Smooth muscle cell of bladder (primary cell): Measurements from ENCODE around the gene RFXANK. TPM values are rescaled to one million over a fixed set of nuclear protein-coding genes. Genes with fewer than 3 reads are reported as not detected.

Experiments used
- total RNA-seq: library from RNA; depleted of rRNA; stranded (reverse); fragments of >200 nt; gene quantifications from 2 replicates; pipeline ENCODE4 v1.2.3, GENCODE V29; 2014

The RFXANK gene, protein sequence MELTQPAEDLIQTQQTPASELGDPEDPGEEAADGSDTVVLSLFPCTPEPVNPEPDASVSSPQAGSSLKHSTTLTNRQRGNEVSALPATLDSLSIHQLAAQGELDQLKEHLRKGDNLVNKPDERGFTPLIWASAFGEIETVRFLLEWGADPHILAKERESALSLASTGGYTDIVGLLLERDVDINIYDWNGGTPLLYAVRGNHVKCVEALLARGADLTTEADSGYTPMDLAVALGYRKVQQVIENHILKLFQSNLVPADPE
- 56.2 and 64.3 TPM in 2 replicates for total RNA-seq

DNA sequence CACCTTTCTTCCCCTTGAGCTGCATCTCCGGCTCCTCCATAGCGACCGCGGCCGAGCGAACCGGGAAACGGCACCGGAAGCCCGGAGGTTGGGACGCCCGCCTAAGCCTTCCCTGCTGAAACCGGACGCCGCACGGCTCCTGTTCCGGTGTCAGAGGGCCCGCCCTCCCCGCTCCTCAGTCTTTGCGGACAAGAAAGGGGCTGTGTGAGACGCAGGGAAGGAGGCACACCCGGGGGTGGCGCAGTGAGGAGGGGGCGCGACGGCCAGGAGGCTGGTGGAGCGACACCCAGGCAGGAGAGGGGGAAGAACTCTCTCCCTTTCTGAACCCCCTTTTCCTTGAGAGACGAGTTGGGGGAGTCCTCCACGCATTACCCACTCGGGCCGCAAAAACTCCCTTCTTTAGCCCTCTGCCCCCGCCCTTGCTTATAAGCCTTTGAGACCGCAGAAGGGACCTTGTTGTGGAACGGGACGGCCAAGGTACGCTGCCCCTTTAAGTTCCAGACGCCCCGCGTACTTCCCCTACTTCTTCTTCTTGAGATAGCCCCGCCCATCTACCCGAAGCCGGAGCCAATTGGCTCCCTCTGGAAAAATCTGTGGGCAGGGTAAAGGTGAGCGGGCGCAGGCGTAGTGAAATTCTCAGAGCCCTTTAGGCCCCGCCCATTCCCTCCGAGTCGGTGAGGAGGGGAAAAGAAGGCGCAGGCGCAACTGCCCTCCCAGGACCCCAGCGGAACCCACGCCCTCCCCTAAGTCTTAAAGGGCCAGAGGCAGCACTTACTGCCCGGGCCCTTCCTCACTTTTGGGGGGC is at the start of gene RFXANK, which contains the start of gene BORCS8:
RFXANK (plus strand) TSS at position 181 of the 805 bp plus-strand sequence. CDS start 1,689 bp downstream, outside the sequence.
BORCS8 (minus strand) TSS at position 75 of the 805 bp plus-strand sequence; CDS start at position 40, 35 bp downstream.

DNA sequence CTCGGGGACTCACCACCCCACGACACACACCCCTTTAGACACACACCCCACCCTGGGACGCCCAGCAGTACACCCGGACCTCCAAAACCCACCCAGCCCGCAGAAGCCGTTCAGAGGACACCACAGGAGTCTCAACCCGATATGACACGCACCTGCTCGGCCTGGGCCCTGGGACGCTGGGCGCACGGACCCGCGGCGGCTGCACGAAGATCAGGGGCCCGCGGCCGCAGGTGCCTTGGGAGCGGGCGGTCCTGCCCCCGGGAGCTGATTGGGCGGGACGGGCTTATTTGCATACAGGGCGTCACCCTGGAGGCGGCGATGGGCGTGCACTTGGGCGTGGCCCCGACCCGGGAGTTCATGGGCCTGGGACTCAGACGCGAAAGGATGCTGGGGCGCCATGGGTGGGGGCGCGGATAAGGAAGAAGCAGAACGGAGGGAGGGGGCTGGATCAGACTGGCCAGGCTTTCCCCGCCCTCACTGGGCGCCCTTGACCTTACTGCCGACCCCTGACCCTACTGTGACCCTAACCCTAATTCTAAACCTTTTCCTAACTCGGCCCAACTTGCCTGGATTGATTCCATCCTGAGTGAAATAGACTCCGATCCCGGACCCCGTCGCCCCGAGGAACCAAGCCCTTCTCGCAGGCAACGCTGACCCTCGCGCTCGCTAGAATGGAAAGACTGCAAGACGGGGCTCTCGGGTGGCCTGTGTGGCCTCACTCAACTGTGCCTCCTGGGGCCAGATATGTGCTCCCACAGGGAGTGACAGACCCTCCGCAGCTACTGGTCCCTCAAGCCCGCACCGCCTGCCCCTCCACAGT is 21.8 kb upstream of the RFXANK start, which contains the start of gene MEF2B:
MEF2B (minus strand) TSS at position 211 of the 820 bp plus-strand sequence. CDS start 19,528 bp downstream, outside the sequence.

DNA sequence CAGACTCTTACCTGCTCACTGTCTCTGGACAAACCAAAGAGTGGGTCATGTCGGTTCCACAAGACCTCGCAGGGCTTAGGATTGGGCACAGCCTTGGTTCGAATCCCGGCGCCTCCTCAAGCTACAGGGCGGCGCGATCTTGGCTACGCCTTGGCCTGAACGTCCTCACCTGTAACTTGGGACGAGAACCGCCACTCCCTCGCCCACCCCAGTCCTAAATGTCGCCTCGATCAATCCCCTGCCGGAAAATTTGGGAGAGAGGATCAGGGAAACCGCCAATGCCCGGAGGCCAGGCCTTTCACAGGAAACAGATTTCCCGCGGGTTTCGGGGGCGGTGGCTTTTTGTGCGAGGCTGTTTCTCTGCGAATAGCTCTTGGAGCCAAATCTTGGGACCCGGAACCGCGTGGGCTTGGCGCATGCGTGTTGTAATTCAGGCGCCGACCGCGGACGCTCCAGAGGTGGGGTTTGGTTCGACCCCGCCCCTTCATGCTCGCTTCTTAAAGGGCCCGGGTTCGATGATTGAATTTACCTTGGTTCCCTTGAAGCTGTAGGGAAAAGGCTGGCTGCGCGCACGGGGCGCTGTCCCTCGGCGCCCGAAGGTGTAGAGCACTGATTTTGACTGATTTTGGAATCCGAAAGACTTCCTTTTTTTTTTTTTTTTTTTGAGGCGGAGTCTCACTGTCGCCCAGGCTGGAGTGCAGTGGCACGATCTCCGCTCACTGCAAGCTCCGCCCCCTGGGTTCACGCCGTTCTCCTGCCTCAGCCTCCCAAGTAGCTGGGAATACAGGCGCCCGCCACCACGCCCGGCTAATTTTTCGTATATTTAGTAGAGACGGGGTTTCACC is 11.2 kb downstream of the RFXANK start, which contains the start of gene NR2C2AP:
NR2C2AP (minus strand) TSS at position 403 of the 845 bp plus-strand sequence; CDS start at position 49, 354 bp downstream.

DNA sequence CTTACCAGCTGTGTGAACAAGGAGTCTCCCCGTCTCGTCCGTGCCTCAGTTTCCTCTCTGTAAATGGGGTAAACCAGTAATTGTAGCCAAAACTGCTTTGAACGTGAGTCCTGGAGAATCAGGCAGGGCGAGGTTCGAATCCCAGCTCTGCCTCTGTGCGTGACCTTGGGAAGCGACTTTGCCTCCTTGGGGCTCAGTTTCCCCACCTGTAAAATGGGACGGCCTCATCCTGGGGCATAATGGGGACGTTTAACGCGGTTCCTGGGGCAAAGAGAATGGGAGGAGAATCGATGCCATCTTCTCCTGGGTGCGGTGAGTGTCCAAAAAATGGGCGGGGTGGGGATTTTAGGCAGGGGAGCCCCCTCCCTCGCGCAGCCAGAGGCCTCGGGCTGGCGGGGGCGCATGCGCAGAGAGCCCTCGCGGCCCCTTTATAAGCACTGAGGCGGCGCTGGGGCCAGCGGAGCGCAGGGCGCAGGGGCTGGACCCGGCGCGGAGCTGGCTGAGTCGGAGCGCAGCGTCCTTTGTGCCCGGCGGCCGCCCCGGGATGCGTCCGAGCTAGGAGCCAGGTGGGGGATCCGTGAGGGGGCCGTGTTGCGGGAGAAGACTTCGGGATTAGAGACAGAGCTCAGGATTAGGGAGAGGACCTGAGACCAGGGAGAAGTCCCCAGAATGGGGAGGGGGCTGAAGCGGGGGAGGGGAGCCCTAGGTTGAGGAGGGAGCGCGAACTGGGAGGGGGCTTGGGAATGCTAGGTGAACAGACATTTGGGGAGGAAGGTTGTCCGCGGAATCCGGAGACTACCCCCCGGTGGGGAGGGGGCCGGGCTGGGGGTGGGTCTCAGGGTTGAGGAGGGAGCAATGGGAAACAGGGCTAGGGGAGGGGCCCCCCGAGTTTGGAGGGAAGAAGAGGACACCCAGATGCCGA is 19.7 kb downstream of the RFXANK start, which contains the start of gene NCAN:
NCAN (plus strand) TSS at position 460 of the 922 bp plus-strand sequence. CDS start 4,996 bp downstream, outside the sequence.

Other genes starting within 250 kb of the RFXANK start
- gene SUGP2, start 158.7 kb upstream of the RFXANK start, total RNA-seq: 23.3 and 27.3 TPM in 2 replicates
- 25.1 and 27.7 TPM in 2 replicates for gene ARMC6, start 158.7 kb upstream of the RFXANK start, total RNA-seq
- 4.4 and 5.7 TPM in 2 replicates for gene SLC25A42, start 128.3 kb upstream of the RFXANK start, total RNA-seq
- gene TMEM161A, start 53.8 kb upstream of the RFXANK start, total RNA-seq: 28.9 and 31.7 TPM in 2 replicates
- gene MEF2B, start 22.0 kb upstream of the RFXANK start, total RNA-seq: 0.09 and 0.14 TPM in 2 replicates
- 15.5 and 17.5 TPM in 2 replicates for gene BORCS8, start 106 bp upstream of the RFXANK start, total RNA-seq
- gene NR2C2AP, start 11.2 kb downstream of the RFXANK start, total RNA-seq: 3.3 and 4.7 TPM in 2 replicates
- not detected in 2 replicates for gene NCAN, start 19.7 kb downstream of the RFXANK start, total RNA-seq
- gene TM6SF2, start 81.0 kb downstream of the RFXANK start, total RNA-seq: 1.3 and 2.0 TPM in 2 replicates
- gene SUGP1, start 128.3 kb downstream of the RFXANK start, total RNA-seq: 26.5 and 33.8 TPM in 2 replicates
- gene MAU2, start 128.6 kb downstream of the RFXANK start, total RNA-seq: 16.8 and 27.0 TPM in 2 replicates
- 17.8 and 30.2 TPM in 2 replicates for gene GATAD2A, start 213.4 kb downstream of the RFXANK start, total RNA-seq